Tibial artery (tissue), 4 donors: Measurements from ENCODE around the gene MYRIP.

Experiments
- DNase-seq, 2 donors: peaks; one replicate each; pipeline ENCODE4 v3.0.0-alpha.2; 2019
- H3K27ac ChIP-seq, 2 donors: fragments of 200-600 bp; sonication (generic) in 1 of 2; 1 replicate in 1 of 2; 2 replicates in 1 of 2; pipeline ENCODE4 v1.5.1; 2018 to 2019; ENCODE audit warnings: mild to moderate bottlenecking in 1 of 2
- H3K27me3 ChIP-seq, 2 donors: fragments of 200-600 bp; sonication (generic) in 1 of 2; one replicate each; pipeline versions ENCODE4 v1.5.1 to v1.6.0; 2016 to 2019
- H3K36me3 ChIP-seq, 3 donors: fragments of 200-600 bp; sonication (generic) in 2 of 3; one replicate each; pipeline ENCODE4 v1.5.1; 2016 to 2019; ENCODE audit warnings: mild to moderate bottlenecking in 2 of 3
- H3K4me1 ChIP-seq, 4 donors: fragments of 200-600 bp; sonication (generic) in 2 of 4; 1 replicate in 3 of 4; 2 replicates in 1 of 4; pipeline ENCODE4 v1.5.1; 2016 to 2019
- H3K4me3 ChIP-seq, 2 donors: fragments of 200-600 bp; sonication (generic) in 1 of 2; 1 replicate in 1 of 2; 2 replicates in 1 of 2; pipeline ENCODE4 v1.5.1; 2018 to 2019; ENCODE audit warnings: mild to moderate bottlenecking in 2 of 2
- H3K9me3 ChIP-seq, 3 donors: fragments of 200-600 bp; sonication (generic) in 1 of 3; one replicate each; pipeline ENCODE4 v1.5.1; 2016 to 2019
- CTCF ChIP-seq, 2 experiments: fragments of 200-600 bp in 1 of 2; fragments of 450-650 bp in 1 of 2; IDR thresholded peaks; one replicate each; pipeline ENCODE4 v1.5.1; 2017 to 2019; ENCODE audit warnings: antibody characterized with exemption in 2 of 2, mild to moderate bottlenecking in 1 of 2, moderate library complexity in 1 of 2
- intact Hi-C: fragments of 100-400 bp; cut with DNase I; formaldehyde crosslinking; loops from one replicate; pipeline ENCODE4 v1.15.0; 2023; ENCODE audit warnings: low total_unique reads

MYRIP gene

GRCh38 chr3:40046149-40046548 lies 236.7 kb downstream of the MYRIP start:
- Histone ChIP-seq H3K4me1 (peaks cover 0 to 7% (median 0%) of the 10 kb centered on the region in 4 donors), H3K9me3 (peaks cover 0 to 9% (median 9%) of the 10 kb centered on the region in 3 donors), H3K27me3 (no peaks in the 10 kb centered on the region), H3K36me3 (no peaks in the 10 kb centered on the region), H3K27ac (no peak overlapping the region), H3K4me3 (no peak overlapping the region)
- intact Hi-C loops, result no loop called here
- no peak for TF ChIP-seq CTCF (IDR thresholded peaks at IDR 0.05)
- no peak for DNase-seq

- no peak for TF ChIP-seq CTCF (IDR thresholded peaks at IDR 0.05)
- DNase-seq, result no peak
- Histone ChIP-seq H3K27ac (no peak overlapping the region), H3K27me3 (no peaks in the 10 kb centered on the region), H3K4me3 (no peak overlapping the region), H3K36me3 (no peaks in the 10 kb centered on the region), H3K4me1 (peaks cover 0 to 7% (median 0%) of the 10 kb centered on the region in 4 donors), H3K9me3 (peaks cover 0 to 9% (median 9%) of the 10 kb centered on the region in 3 donors)
- intact Hi-C loops, result no loop called here
These were observed 238.0 kb downstream of the MYRIP start for GRCh38 chr3:40047406-40047805.

- TF ChIP-seq CTCF (IDR thresholded peaks at IDR 0.05), result no peak
- H3K4me3 ChIP-seq, result no peak overlapping the region
- no peak for DNase-seq
- intact Hi-C loops, result no loop called here
- H3K27me3 ChIP-seq, result no peaks in the 10 kb centered on the region
- no peaks in the 10 kb centered on the region for H3K36me3 ChIP-seq
- peaks cover 0 to 46% (median 10%) of the 10 kb centered on the region in 4 donors for H3K4me1 ChIP-seq
- H3K9me3 ChIP-seq, result peaks cover 0 to 9% (median 9%) of the 10 kb centered on the region in 3 donors
- peak overlapping the region; percentile 67 to 69 for H3K27ac ChIP-seq
These were observed 244.3 kb downstream of the MYRIP start for GRCh38 chr3:40053663-40054062.

GRCh38 chr3:40054568-40055222 lies 245.3 kb downstream of the MYRIP start:
- no peak for DNase-seq
- Histone ChIP-seq H3K36me3 (no peaks in the 10 kb centered on the region), H3K9me3 (peaks cover 0 to 9% (median 9%) of the 10 kb centered on the region in 3 donors), H3K27me3 (no peaks in the 10 kb centered on the region), H3K4me3 (no peak overlapping the region), H3K27ac (peak overlapping the region; percentile 67 to 69), H3K4me1 (peaks cover 0 to 46% (median 10%) of the 10 kb centered on the region in 4 donors)
- intact Hi-C loops, result no loop called here
- no peak for TF ChIP-seq CTCF (IDR thresholded peaks at IDR 0.05)

- intact Hi-C loops, result no loop called here
- H3K27ac ChIP-seq, result peak overlapping the region; percentile 67 to 69
These were observed 246.0 kb downstream of the MYRIP start for GRCh38 chr3:40055361-40055760.

More at GRCh38 chr3:40055361-40055760, 246.0 kb downstream of the MYRIP start:
- Histone ChIP-seq H3K4me3 (no peak overlapping the region), H3K9me3 (peaks cover 0 to 7% (median 3%) of the 10 kb centered on the region in 3 donors), H3K4me1 (peaks cover 0 to 46% (median 10%) of the 10 kb centered on the region in 4 donors), H3K27me3 (no peaks in the 10 kb centered on the region), H3K36me3 (no peaks in the 10 kb centered on the region)
- no peak for DNase-seq
- TF ChIP-seq CTCF (IDR thresholded peaks at IDR 0.05), result no peak
